ENCODE results near the gene CCNL1. TPM values are rescaled to one million over a fixed set of nuclear protein-coding genes. Genes with fewer than 3 reads are reported as not detected.

CCNL1 gene
- polyA plus RNA-seq, 1 donor from 2014 or later = 186 TPM

DNA sequence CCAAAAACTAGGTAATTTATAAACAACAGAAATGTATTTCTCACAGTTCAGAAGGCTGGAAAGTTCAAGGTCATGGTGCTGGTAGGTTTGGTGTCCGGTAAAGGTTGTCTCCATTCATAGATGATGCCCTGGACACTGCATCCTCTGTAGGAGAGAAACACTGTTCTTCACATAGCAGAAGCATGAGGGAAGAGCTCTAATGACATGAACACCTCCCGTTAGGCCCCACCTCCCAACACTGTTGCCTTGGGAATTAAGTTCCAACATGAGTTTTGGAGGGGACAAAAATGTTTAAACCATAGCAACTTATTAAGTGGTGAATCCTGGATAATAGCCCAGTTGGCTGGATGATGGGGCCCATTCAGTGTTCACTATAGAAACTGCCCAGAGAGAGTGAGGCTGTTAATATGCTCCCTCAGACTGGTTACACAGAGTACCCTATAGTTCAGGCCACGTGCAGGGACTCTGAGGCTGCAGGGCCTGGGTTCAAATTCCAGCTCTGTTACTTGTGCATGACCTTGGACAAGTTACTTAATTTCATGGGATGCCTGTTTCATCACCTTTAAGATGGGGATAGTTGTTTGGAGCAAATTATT lies 37.0 kb downstream of the CCNL1 start:
- H2AFZ ChIP-seq (ENCODE audit: low read depth, low read length) = no peak overlapping the region
- no peaks in the 10 kb centered on the region for H3F3A ChIP-seq (ENCODE audit: insufficient read depth, low read length, poor library complexity, severe bottlenecking)
- no peak overlapping the region for H3K4me2 ChIP-seq (ENCODE audit: low read length)
- H3K9ac ChIP-seq (ENCODE audit: low read length) = no peak overlapping the region
- no peaks in the 10 kb centered on the region for H3K27me3 ChIP-seq (ENCODE audit: insufficient read depth, low read depth, low read length)
- H4K20me1 ChIP-seq (ENCODE audit: insufficient read depth) = no peaks in the 10 kb centered on the region
- H3K4me3 ChIP-seq (ENCODE audit: low read length) = no peak overlapping the region
- no peak overlapping the region for H3K27ac ChIP-seq (ENCODE audit: low read length)
- TF ChIP-seq EP300 (conservative IDR thresholded peaks at IDR 0.05; ENCODE audit: poor library complexity, severe bottlenecking) = no peak
- TF ChIP-seq SMC3 (conservative IDR thresholded peaks at IDR 0.05; ENCODE audit: poor library complexity) = no peak
- H3K79me2 ChIP-seq (replicated peaks; ENCODE audit: insufficient read depth, low read length) = no peaks in the 10 kb centered on the region
- H3K36me3 ChIP-seq (ENCODE audit: insufficient read depth, low read length) = no peaks in the 10 kb centered on the region
- H3K9me3 ChIP-seq (ENCODE audit: low read length) = no peaks in the 10 kb centered on the region
- H3K9me2 ChIP-seq (ENCODE audit: insufficient read depth, low read length) = no peaks in the 10 kb centered on the region

DNA sequence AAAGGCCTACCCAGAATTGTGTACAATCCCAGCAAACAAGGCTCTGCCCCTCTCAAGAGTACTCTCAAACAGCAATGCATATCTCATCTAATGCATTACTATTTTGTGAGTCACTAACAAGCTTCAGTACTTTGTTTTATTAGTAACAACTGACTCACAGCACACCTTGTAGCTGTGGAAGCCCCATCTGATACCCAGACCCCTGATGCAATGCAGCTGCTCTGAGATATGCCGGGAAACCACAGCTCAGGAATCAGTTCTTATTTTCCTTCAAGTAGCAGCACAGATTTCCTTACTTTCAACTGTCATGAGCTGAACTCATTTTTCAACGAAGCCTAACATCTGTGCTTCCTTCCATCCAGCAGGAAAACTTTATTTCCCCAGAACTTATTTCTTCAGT lies 37.8 kb downstream of the CCNL1 start:
- no peak overlapping the region for H3K27ac ChIP-seq (ENCODE audit: low read length)
- H3K4me3 ChIP-seq (ENCODE audit: low read length) = no peak overlapping the region
- no peak overlapping the region for H2AFZ ChIP-seq (ENCODE audit: low read depth, low read length)
- no peaks in the 10 kb centered on the region for H3K27me3 ChIP-seq (ENCODE audit: insufficient read depth, low read depth, low read length)
- H4K20me1 ChIP-seq (ENCODE audit: insufficient read depth) = no peaks in the 10 kb centered on the region
- H3K9me2 ChIP-seq (ENCODE audit: insufficient read depth, low read length) = no peaks in the 10 kb centered on the region
- no peak overlapping the region for H3K9ac ChIP-seq (ENCODE audit: low read length)
- H3K36me3 ChIP-seq (ENCODE audit: insufficient read depth, low read length) = no peaks in the 10 kb centered on the region
- H3K79me2 ChIP-seq (replicated peaks; ENCODE audit: insufficient read depth, low read length) = no peaks in the 10 kb centered on the region
- no peaks in the 10 kb centered on the region for H3K9me3 ChIP-seq (ENCODE audit: low read length)
- no peak for TF ChIP-seq RAD21 (conservative IDR thresholded peaks at IDR 0.05)
- TF ChIP-seq EP300 (conservative IDR thresholded peaks at IDR 0.05; ENCODE audit: poor library complexity, severe bottlenecking) = no peak
- TF ChIP-seq, protein P1, sequence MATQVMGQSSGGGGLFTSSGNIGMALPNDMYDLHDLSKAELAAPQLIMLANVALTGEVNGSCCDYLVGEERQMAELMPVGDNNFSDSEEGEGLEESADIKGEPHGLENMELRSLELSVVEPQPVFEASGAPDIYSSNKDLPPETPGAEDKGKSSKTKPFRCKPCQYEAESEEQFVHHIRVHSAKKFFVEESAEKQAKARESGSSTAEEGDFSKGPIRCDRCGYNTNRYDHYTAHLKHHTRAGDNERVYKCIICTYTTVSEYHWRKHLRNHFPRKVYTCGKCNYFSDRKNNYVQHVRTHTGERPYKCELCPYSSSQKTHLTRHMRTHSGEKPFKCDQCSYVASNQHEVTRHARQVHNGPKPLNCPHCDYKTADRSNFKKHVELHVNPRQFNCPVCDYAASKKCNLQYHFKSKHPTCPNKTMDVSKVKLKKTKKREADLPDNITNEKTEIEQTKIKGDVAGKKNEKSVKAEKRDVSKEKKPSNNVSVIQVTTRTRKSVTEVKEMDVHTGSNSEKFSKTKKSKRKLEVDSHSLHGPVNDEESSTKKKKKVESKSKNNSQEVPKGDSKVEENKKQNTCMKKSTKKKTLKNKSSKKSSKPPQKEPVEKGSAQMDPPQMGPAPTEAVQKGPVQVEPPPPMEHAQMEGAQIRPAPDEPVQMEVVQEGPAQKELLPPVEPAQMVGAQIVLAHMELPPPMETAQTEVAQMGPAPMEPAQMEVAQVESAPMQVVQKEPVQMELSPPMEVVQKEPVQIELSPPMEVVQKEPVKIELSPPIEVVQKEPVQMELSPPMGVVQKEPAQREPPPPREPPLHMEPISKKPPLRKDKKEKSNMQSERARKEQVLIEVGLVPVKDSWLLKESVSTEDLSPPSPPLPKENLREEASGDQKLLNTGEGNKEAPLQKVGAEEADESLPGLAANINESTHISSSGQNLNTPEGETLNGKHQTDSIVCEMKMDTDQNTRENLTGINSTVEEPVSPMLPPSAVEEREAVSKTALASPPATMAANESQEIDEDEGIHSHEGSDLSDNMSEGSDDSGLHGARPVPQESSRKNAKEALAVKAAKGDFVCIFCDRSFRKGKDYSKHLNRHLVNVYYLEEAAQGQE (IDR thresholded peaks at IDR 0.05; ENCODE audit: borderline replicate concordance) = no peak
- TF ChIP-seq EZH2 (IDR thresholded peaks at IDR 0.05; ENCODE audit: borderline replicate concordance, insufficient read depth, low read length, poor library complexity, severe bottlenecking) = no peak
- TF ChIP-seq, protein P2, sequence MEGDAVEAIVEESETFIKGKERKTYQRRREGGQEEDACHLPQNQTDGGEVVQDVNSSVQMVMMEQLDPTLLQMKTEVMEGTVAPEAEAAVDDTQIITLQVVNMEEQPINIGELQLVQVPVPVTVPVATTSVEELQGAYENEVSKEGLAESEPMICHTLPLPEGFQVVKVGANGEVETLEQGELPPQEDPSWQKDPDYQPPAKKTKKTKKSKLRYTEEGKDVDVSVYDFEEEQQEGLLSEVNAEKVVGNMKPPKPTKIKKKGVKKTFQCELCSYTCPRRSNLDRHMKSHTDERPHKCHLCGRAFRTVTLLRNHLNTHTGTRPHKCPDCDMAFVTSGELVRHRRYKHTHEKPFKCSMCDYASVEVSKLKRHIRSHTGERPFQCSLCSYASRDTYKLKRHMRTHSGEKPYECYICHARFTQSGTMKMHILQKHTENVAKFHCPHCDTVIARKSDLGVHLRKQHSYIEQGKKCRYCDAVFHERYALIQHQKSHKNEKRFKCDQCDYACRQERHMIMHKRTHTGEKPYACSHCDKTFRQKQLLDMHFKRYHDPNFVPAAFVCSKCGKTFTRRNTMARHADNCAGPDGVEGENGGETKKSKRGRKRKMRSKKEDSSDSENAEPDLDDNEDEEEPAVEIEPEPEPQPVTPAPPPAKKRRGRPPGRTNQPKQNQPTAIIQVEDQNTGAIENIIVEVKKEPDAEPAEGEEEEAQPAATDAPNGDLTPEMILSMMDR (IDR thresholded peaks at IDR 0.05; ENCODE audit: poor library complexity, severe bottlenecking) = no peak
- TF ChIP-seq SMC3 (conservative IDR thresholded peaks at IDR 0.05; ENCODE audit: poor library complexity) = no peak
- no peak for TF ChIP-seq TAF1 (IDR thresholded peaks at IDR 0.05; ENCODE audit: low read depth)
- no peak for TF ChIP-seq MXI1 (conservative IDR thresholded peaks at IDR 0.05; ENCODE audit: poor library complexity, severe bottlenecking)
- TF ChIP-seq POLR2AphosphoS5 (IDR thresholded peaks at IDR 0.05) = no peak
- no peak overlapping the region for H3K4me2 ChIP-seq (ENCODE audit: low read length)
- H3F3A ChIP-seq (ENCODE audit: insufficient read depth, low read length, poor library complexity, severe bottlenecking) = no peaks in the 10 kb centered on the region
